Left lobe of liver (tissue), 1 donor: ENCODE results near the gene S100G. TPM values are rescaled to one million over a fixed set of nuclear protein-coding genes. Genes with fewer than 3 reads are reported as not detected.

Source experiments
- total RNA-seq: library from RNA; stranded (reverse); gene quantifications from one replicate; pipeline ENCODE4 v1.2.1, GENCODE V29; 2021
- donor health status: DM: no; HTN: yes; CAD: no.

Gene S100G
- total RNA-seq, 1 donor from 2014 or later, result not detected

Other genes starting within 250 kb of the S100G start
- 7.8 TPM for gene CTPS2, start 62.5 kb downstream of the S100G start, total RNA-seq
- gene SYAP1, start 69.5 kb downstream of the S100G start, total RNA-seq, result 26.6 TPM
- gene TXLNG, start 136.3 kb downstream of the S100G start, total RNA-seq, result 5.1 TPM
- 28.1 TPM for gene RBBP7, start 220.2 kb downstream of the S100G start, total RNA-seq